GM18517 (cell line): ENCODE results near the gene MRPL28.
"Not testable (repeated sequence)": the region's sequence is repeated elsewhere in the genome, so short reads cannot be mapped to it uniquely, and the experiment has no call there.

Experiments used
- ATAC-seq: cut with Tn5 transposase; IDR thresholded peaks from one replicate; pipeline ENCODE4 v1.9.1; 2021; ENCODE audit warnings: mild to moderate bottlenecking, moderate library complexity; ENCODE audit not compliant: unreplicated experiment

MRPL28 gene

DNA sequence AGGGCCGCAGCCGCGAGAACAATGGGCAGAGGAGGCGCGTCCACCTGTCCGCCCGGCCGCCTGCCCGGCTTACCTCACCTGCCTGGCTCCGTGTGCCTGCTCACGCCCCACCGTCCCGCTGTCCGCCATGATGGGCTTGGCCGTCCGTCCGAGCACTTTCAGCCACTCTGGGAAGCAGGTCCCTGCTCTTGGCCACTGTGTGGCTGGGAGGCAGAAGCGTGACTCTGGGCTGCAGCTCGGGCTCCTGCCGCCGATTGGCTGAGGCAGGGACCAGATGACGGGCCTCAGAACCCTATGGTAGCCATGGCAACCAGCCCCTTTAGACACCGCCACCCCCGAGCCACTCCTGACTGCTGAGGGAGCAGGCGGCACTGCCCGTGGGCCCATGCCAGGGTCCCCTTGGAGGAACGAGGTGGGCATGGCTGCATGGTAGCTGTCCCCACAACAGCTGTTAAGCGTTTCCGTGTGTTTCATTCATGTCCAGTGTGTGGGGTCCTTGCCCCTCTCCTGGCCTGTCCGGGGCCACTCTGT is 8.9 kb downstream of the MRPL28 start:
- no peak for ATAC-seq

GRCh38 chr16:360698-361336 is 9.5 kb downstream of the MRPL28 start:
- ATAC-seq: no peak

GRCh38 chr16:359871-360697 is 10.3 kb downstream of the MRPL28 start:
- no peak for ATAC-seq

GRCh38 chr16:359067-359763 is 11.1 kb downstream of the MRPL28 start:
- ATAC-seq: no peak

GRCh38 chr16:356741-357140 is 13.6 kb downstream of the MRPL28 start:
- ATAC-seq: no peak

- no peak for ATAC-seq
Measured at GRCh38 chr16:354971-355461, 15.3 kb downstream of the MRPL28 start.

DNA sequence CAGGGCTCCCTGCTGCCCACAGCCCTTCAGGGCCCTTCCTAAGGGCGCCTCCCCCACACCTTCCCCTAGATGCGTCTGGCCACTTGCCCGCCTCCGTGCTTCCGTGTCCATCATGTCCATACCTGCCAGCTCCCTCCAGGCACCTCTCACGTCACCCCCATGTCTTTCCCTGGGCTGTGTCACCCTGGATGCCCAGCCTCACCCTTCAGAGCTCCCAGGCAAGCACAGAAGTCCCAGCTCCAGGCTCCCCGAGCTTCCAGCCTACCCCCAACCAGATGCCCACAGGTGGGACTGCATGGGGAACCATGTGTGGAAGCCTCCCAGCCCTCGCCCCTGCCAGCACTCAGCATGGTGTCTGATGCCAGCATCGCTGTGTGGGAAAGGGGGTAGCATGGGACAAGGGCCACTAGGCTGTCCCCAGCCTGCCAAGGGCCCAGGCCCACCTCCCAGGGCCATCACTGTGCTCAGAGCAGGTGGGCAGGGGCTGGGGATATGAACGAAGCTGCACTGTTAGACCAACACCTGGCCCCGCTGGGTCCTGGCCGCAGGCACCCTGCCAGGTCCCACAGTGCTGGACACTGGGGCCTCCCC is 16.0 kb downstream of the MRPL28 start:
- no peak for ATAC-seq

- ATAC-seq: no peak
Measured at GRCh38 chr16:353404-354290, 16.7 kb downstream of the MRPL28 start.

DNA sequence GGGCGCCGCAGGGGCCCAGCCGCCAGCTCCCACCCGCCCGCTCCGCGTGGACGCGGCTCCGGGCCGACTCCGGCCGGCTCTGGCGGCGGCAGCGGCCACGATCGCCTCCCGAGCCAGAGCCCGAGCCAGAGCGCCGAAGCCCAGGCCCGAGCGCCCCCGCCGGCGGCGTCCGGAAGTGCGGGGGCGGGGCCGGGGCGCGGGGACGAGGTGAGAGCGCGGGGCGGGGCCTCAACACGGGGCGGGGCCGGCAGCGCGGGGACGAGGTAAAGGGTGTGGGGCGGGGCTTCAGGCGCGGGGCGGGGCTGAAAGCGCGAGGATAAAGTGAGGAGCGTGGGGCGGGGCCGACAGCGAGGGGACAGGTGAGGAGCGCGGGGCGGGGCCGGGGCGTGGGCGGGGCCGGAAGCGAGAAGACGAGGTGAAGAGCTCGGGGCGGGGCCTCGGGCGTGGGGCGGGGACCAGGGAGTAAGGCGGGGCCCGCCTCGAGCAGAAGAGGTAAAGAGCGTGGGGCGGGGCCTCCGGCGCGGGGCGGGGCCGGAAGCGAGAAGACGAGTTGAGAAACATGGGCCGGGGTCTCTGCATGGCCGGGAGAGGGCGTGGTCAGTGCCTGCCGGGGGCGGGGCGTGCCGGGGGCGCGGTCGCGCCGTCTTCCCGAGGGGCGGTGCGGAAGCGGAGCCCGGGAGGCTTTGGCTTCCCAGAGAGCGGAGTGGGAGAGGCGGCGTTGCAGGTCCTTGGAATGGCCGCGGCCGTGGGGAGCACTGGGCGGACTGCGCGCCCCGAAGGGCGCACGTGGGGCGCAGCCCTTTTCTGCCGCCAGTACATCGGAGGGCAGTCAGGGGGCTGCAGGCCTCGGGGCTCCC is 17.6 kb downstream of the MRPL28 start, which contains the start of gene AXIN1:
Gene AXIN1 (minus strand): TSS at position 177 of the 857 bp plus-strand sequence. CDS start 5,698 bp downstream, outside the sequence.
- ATAC-seq: no peak

DNA sequence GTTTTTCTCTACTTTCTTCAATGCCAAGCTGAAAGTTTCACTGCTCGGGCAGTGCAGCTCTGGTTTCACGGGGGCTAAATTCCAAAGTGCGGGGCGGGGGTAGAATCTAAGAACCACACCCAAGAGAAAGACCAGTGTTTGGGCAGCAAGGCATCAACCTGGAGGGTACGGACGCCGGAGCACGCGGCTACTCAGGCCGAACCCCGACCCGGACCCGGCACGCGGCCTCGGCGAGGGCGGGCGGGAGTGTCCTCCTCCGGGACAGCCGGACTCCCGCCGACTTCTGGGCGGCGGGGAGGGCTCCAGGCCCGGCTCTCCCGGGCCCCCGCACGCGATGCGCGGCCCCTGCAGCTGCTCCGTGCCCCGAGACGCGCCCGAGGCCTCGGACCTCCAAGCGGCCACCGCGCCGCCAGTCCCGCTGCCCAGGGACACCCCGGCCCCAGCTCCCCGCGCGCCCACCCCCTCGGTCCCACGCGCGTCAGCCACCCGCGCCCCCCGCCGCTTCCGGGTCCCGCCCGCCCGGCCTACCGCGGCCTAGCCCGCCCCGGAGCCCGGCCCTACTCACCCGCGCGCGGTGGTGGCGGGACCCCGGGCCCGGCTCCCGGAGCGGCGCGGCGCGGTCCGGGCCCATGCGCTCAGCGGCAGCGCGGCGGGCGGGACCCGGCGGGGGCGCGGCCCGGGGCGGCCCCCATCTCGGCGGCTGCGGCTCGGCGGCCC is 18.4 kb downstream of the MRPL28 start:
- no peak for ATAC-seq

GRCh38 chr16:350203-350602 is 20.1 kb downstream of the MRPL28 start:
- ATAC-seq: no peak

- no peak for ATAC-seq
Measured at GRCh38 chr16:349211-349610, 21.1 kb downstream of the MRPL28 start.

GRCh38 chr16:348495-348894 is 21.8 kb downstream of the MRPL28 start:
- not testable (repeated sequence) for ATAC-seq

- ATAC-seq: no peak
Measured at GRCh38 chr16:347203-347602, 23.1 kb downstream of the MRPL28 start.

GRCh38 chr16:346587-346986 is 23.8 kb downstream of the MRPL28 start:
- no peak for ATAC-seq

GRCh38 chr16:345772-346171 is 24.6 kb downstream of the MRPL28 start:
- no peak for ATAC-seq

- ATAC-seq: no peak
Measured at GRCh38 chr16:342455-343213, 27.7 kb downstream of the MRPL28 start.

GRCh38 chr16:341974-342336 is 28.4 kb downstream of the MRPL28 start:
- ATAC-seq: not testable (repeated sequence)
